HG03175 (cell line): Measurements from ENCODE around the gene CYP21A2.
"Not testable (repeated sequence)": the region's sequence is repeated elsewhere in the genome, so short reads cannot be mapped to it uniquely, and the experiment has no call there.

Source experiments
- ATAC-seq: cut with Tn5 transposase; IDR thresholded peaks from one replicate; pipeline ENCODE4 v1.9.1; 2021; ENCODE audit warnings: mild to moderate bottlenecking, moderate library complexity; ENCODE audit not compliant: unreplicated experiment

Gene CYP21A2

GRCh38 chr6:32052626-32053025 lies 14.4 kb downstream of the CYP21A2 start:
- not testable (repeated sequence) for ATAC-seq

- not testable (repeated sequence) for ATAC-seq
Measured at GRCh38 chr6:32053314-32053713, 15.1 kb downstream of the CYP21A2 start.

- not testable (repeated sequence) for ATAC-seq
Measured at GRCh38 chr6:32055756-32056155, 17.5 kb downstream of the CYP21A2 start.

- no peak for ATAC-seq
Measured at GRCh38 chr6:32056254-32056653, 18.0 kb downstream of the CYP21A2 start.

GRCh38 chr6:32057966-32058365 lies 19.8 kb downstream of the CYP21A2 start:
- no peak for ATAC-seq

GRCh38 chr6:32058511-32058963 lies 20.3 kb downstream of the CYP21A2 start:
- no peak for ATAC-seq

- ATAC-seq = no peak
Measured at GRCh38 chr6:32060966-32061655, 22.9 kb downstream of the CYP21A2 start.

GRCh38 chr6:32064706-32065105 lies 26.5 kb downstream of the CYP21A2 start:
- ATAC-seq = no peak

GRCh38 chr6:32067521-32067920 lies 29.3 kb downstream of the CYP21A2 start:
- not testable (repeated sequence) for ATAC-seq

GRCh38 chr6:32068315-32068714 lies 30.1 kb downstream of the CYP21A2 start:
- ATAC-seq = not testable (repeated sequence)

GRCh38 chr6:32068867-32069266 lies 30.7 kb downstream of the CYP21A2 start:
- ATAC-seq = no peak

- ATAC-seq = no peak
Measured at GRCh38 chr6:32069460-32069859, 31.2 kb downstream of the CYP21A2 start.

GRCh38 chr6:32069878-32070515 lies 31.8 kb downstream of the CYP21A2 start:
- no peak for ATAC-seq

GRCh38 chr6:32070814-32071543 lies 32.8 kb downstream of the CYP21A2 start:
- ATAC-seq = no peak

- ATAC-seq = no peak
Measured at GRCh38 chr6:32073101-32073500, 34.9 kb downstream of the CYP21A2 start.

GRCh38 chr6:32073613-32074012 lies 35.4 kb downstream of the CYP21A2 start:
- no peak for ATAC-seq

- ATAC-seq = no peak
Measured at GRCh38 chr6:32074996-32075532, 36.8 kb downstream of the CYP21A2 start.

- ATAC-seq = no peak
Measured at GRCh38 chr6:32075781-32076180, 37.6 kb downstream of the CYP21A2 start.

- no peak for ATAC-seq
Measured at GRCh38 chr6:32076321-32076809, 38.1 kb downstream of the CYP21A2 start.

- no peak for ATAC-seq
Measured at GRCh38 chr6:32079566-32080290, 41.5 kb downstream of the CYP21A2 start.
